Measurements from ENCODE around the gene ATRNL1. TPM values are rescaled to one million over a fixed set of nuclear protein-coding genes. Genes with fewer than 3 reads are reported as not detected.

Gene ATRNL1
- total RNA-seq, 4 donors from 2014 or later: 0.34 to 0.98 (median 0.44) TPM; not detected in 1

DNA sequence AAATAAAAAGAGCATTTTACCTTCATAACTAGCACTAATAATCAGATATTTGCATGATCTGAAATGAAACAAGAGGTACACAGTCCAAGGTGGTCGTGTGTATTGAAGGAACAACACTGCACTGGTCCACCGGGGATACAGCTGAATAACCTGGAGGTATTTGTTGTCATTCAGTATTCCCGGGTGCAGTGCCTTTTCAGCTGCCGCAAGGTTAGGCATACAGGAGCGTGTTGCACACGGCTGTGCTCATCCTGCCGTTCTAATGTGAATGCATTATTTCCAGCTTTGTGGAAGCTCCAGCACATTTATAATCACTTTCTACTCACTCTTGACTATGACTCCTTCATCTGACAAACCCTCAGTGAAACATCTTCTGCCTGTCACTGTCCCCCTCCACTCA, 802.0 kb downstream of the ATRNL1 start:
- TF ChIP-seq, protein P1, sequence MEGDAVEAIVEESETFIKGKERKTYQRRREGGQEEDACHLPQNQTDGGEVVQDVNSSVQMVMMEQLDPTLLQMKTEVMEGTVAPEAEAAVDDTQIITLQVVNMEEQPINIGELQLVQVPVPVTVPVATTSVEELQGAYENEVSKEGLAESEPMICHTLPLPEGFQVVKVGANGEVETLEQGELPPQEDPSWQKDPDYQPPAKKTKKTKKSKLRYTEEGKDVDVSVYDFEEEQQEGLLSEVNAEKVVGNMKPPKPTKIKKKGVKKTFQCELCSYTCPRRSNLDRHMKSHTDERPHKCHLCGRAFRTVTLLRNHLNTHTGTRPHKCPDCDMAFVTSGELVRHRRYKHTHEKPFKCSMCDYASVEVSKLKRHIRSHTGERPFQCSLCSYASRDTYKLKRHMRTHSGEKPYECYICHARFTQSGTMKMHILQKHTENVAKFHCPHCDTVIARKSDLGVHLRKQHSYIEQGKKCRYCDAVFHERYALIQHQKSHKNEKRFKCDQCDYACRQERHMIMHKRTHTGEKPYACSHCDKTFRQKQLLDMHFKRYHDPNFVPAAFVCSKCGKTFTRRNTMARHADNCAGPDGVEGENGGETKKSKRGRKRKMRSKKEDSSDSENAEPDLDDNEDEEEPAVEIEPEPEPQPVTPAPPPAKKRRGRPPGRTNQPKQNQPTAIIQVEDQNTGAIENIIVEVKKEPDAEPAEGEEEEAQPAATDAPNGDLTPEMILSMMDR (IDR thresholded peaks at IDR 0.05; ENCODE audit: low read depth): no peak

DNA sequence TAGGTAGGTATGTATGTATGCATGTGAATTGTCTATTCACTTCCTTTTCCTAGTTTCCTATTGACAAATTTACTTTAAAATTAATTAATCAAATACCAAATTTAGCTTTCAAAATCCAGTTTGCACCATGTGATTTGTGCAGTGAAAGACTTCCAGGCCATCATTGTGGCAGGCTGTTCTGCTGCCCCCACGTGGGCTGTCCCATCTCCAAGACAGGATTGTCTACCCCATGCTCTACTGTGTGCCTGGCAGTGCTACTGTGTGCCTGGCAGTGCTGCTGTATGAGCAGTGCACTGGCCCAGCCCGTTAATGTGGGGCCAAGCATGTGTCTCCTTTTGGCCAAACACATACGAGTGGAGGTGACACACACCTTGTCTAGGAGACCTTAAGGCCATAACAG, 805.1 kb downstream of the ATRNL1 start:
- TF ChIP-seq, protein P1 (IDR thresholded peaks at IDR 0.05; ENCODE audit: low read depth): no peak

DNA sequence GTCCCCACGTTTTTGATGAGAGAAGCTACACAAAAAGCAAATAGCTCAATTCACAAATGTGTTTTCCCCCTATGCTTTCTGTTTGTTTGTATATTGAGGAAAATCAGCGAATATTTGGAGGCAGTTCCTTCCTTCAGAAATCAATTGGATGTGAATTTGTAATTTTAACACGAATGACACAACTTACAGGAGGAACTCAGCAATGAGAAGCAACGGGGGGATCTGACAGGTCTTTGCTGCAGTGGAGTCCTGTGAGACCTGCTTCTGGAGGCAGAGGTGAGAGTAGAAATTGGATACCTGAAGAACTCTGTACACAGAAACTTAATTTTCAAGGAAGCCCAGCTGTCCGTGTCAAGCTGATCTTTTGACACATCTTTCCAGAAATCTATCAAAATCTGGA, 809.4 kb downstream of the ATRNL1 start:
- TF ChIP-seq, protein P1 (IDR thresholded peaks at IDR 0.05; ENCODE audit: low read depth): no peak

DNA sequence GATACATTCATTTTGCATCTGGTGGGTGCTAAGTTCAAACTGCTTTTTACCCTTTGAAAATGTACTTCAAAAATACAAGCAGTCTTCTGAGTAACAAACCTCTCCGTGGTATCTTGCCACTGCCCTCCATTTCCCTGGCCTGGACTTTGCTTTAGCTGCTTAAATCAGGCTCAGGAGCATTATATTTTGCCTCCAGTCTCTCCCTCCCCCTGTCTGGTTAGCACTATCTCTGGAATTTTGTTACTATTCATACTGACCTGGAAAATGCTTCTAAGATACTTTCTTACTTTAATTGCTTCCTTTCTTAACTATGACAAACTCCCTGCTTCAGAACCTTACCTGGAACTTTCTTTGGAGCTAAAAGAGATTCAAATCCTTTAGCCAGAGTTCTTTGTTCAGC, 810.0 kb downstream of the ATRNL1 start:
- TF ChIP-seq, protein P1 (IDR thresholded peaks at IDR 0.05; ENCODE audit: low read depth): no peak

DNA sequence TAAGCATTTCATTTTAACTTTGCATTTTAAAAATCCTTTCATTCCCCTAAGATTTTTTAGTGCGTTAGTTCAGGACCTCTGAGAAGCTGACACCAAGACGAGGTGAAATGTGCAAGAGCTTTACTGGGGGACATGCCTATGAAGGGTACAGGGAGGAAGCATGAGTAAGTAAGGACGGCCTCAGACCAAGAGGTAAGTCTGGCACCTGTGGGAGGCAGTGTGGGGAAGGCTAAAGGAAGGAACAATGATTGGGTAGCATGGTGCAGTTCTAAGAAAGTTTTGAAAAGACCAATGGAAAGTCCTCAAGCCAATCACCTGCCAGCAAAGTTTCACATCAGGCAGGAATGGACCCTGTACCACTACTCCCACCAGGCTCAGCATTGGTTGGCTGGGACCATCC, 810.7 kb downstream of the ATRNL1 start:
- TF ChIP-seq, protein P1 (IDR thresholded peaks at IDR 0.05; ENCODE audit: low read depth): no peak

DNA sequence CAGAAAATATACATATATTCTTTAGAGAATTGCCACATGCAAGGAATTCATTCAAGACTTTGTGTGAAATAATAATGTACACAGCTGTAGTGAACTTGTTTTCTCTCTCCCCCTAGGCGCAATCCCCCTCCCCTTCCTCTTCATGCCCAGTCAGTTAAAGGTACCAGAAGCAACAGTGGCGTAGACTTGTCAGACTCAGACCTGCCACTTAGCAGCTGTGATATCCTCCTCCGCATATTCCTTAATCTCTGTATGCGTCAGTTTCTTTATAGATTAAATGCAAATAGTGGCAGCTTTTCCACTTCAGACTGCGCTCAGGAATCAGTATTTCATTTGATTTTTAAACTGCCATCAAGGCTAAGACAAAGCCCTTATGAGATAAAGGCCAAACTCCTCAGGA, 815.9 kb downstream of the ATRNL1 start:
- TF ChIP-seq, protein P1 (IDR thresholded peaks at IDR 0.05; ENCODE audit: low read depth): no peak

DNA sequence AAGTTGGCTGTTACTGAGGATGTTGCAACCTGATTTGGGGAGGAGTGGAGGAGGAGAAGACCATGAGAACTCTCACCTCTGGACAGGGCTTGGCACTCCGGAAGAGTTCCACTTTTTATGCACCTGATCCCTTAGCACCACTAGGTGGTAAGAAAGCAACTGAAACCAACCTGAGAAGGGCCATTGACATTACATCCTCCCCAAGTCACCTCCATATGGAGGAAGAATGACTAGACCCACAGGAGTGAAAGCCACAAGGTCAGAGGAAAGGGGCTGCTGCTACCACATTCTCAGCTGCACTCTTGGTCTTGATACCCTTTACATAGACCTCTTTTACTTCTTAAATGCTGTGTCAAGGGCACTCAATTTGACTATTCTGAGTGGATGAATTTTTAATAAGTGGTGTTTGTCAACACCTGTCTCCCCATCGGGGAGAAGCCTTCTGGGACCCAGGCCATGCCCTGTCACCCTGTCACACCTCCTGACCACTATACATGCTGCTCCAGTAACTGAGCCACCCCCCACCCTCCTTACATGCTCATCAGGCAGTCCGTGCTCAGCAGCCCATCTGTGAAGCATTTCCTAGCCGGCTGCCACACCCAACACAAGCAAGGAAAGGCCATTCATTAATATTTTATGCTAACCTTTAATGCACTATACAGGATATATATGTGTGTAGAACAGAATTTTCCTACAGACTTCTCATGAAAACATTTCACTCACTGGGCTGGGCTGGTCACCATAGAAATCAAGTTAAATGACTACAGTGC, 817.0 kb downstream of the ATRNL1 start:
- TF ChIP-seq, protein P1 (IDR thresholded peaks at IDR 0.05; ENCODE audit: low read depth): no peak

Measured in subcutaneous adipose tissue (tissue), 4 donors.